H1 (cell line): Measurements from ENCODE around the gene STK11IP. TPM values are rescaled to one million over a fixed set of nuclear protein-coding genes. Genes with fewer than 3 reads are reported as not detected.
A peak's percentile ranks its signal among the peaks of the same experiment; 100 is the strongest.

ENCODE experiments used
- CTCF ChIA-PET: fragments of 300-600 bp; sonication (Branson Sonifier 250); formaldehyde crosslinking; loops from one replicate; lab custom pipeline; 2021; ENCODE audit not compliant: partially characterized antibody; lab: Charles Lee
- POLR2A ChIA-PET: fragments of 300-600 bp; sonication (Branson Sonifier 250); formaldehyde crosslinking; loops from one replicate; lab custom pipeline; 2021; ENCODE audit warnings: inconsistent platforms; ENCODE audit not compliant: partially characterized antibody; lab: Charles Lee
- DNase-seq, 2 experiments: peaks; one replicate each; pipeline versions ENCODE4 v3.0.0 to v3.0.0-alpha.2; 2010 to 2022; ENCODE audit warnings: low spot score in 2 of 2, low read depth in 1 of 2, mixed read lengths in 1 of 2
- FAIRE-seq: peaks from 2 replicates; lab custom pipeline; 2011; peaks lifted over from hg19 to GRCh38; lab: Jason Lieb, UNC
- H2AFZ ChIP-seq: 2 replicates; pipeline ENCODE4 v1.8.1; 2012; ENCODE audit warnings: low read length, inconsistent platforms
- H2AK5ac ChIP-seq: 2 replicates; pipeline ENCODE4 v1.6.1; 2013; ENCODE audit warnings: low read depth, low read length
- H2BK120ac ChIP-seq: replicated peaks from 2 replicates; pipeline ENCODE3; 2013; ENCODE audit warnings: low read depth, low read length, inconsistent platforms
- H2BK12ac ChIP-seq: 2 replicates; pipeline ENCODE4 v1.6.1; 2013; ENCODE audit warnings: low read depth, low read length
- H2BK15ac ChIP-seq: 2 replicates; pipeline ENCODE4 v1.6.1; 2013; ENCODE audit warnings: low read length
- H2BK20ac ChIP-seq: 2 replicates; pipeline ENCODE4 v1.6.1; 2013; ENCODE audit warnings: low read length
- H2BK5ac ChIP-seq: 2 replicates; pipeline ENCODE4 v1.6.1; 2013; ENCODE audit warnings: low read depth, low read length
- H3K14ac ChIP-seq: 2 replicates; pipeline ENCODE4 v1.6.1; 2013; ENCODE audit warnings: inconsistent platforms; ENCODE audit not compliant: insufficient read length
- H3K18ac ChIP-seq: 2 replicates; pipeline ENCODE4 v1.6.1; 2013; ENCODE audit warnings: low read length; ENCODE audit errors: extremely low read depth
- H3K23ac ChIP-seq: 2 replicates; pipeline ENCODE4 v1.6.1; 2013; ENCODE audit warnings: inconsistent platforms; ENCODE audit not compliant: insufficient read length
- H3K23me2 ChIP-seq: 2 replicates; pipeline ENCODE4 v1.6.1; 2013; ENCODE audit warnings: low read depth, low read length
- H3K27ac ChIP-seq: 2 replicates; pipeline ENCODE4 v1.6.1; 2011; ENCODE audit warnings: low read depth, low read length, inconsistent platforms
- H3K27me3 ChIP-seq, 4 experiments: replicated peaks in 1 of 4; 1 replicate in 1 of 4; 2 replicates in 3 of 4; pipeline versions ENCODE4 v1.6.1 to v1.8.1; 2011 to 2013; ENCODE audit warnings: low read length in 3 of 4, mild to moderate bottlenecking in 3 of 4, inconsistent platforms in 2 of 4, mixed read lengths in 2 of 4, moderate library complexity in 1 of 4; ENCODE audit not compliant: control insufficient read depth in 3 of 4, insufficient read depth in 3 of 4; ENCODE audit errors: extremely low read depth in 1 of 4
- H3K36me3 ChIP-seq, 4 experiments: 2 replicates each; pipeline versions ENCODE4 v1.6.1 to v1.8.1; 2011 to 2013; ENCODE audit warnings: mild to moderate bottlenecking in 4 of 4, low read length in 3 of 4, moderate library complexity in 2 of 4, control low read depth in 1 of 4, inconsistent platforms in 1 of 4; ENCODE audit not compliant: insufficient read depth in 4 of 4, control insufficient read depth in 2 of 4
- H3K4ac ChIP-seq: replicated peaks from 2 replicates; pipeline ENCODE3; 2013; ENCODE audit warnings: low read length, low read depth, mixed read lengths, inconsistent platforms; ENCODE audit not compliant: insufficient read length
- H3K4me1 ChIP-seq, 4 experiments: replicated peaks in 1 of 4; 1 replicate in 1 of 4; 2 replicates in 3 of 4; pipeline versions ENCODE4 v1.6.1 to v1.8.1; 2011 to 2013; ENCODE audit warnings: low read length in 3 of 4, inconsistent platforms in 2 of 4, mixed read lengths in 1 of 4; ENCODE audit not compliant: insufficient read depth in 4 of 4, control insufficient read depth in 3 of 4
- H3K4me2 ChIP-seq, 2 experiments: 2 replicates each; pipeline versions ENCODE4 v1.6.1 to v1.8.1; 2011 to 2013; ENCODE audit warnings: low read depth in 2 of 2, low read length in 2 of 2, control low read depth in 1 of 2, inconsistent platforms in 1 of 2, mild to moderate bottlenecking in 1 of 2; ENCODE audit not compliant: insufficient read depth in 1 of 2
- H3K4me3 ChIP-seq, 4 experiments: fragments of 200-600, 300-600 bp in 1 of 4; sonication (generic), shearing (Covaris generic), sonication (Bioruptor Twin) in 1 of 4; 2 replicates each; pipeline versions ENCODE4 v1.5.1 to v1.8.1; 2011 to 2016; ENCODE audit warnings: low read length in 4 of 4, low read depth in 3 of 4, control low read depth in 2 of 4, inconsistent platforms in 2 of 4, mild to moderate bottlenecking in 2 of 4, mixed read lengths in 1 of 4, moderate library complexity in 1 of 4; ENCODE audit not compliant: insufficient read depth in 2 of 4; ENCODE audit errors: extremely low read depth in 1 of 4
- H3K56ac ChIP-seq: replicated peaks from 2 replicates; pipeline ENCODE3; 2013; ENCODE audit warnings: low read depth, mild to moderate bottlenecking, mixed read lengths, low read length, inconsistent platforms; ENCODE audit not compliant: insufficient read length
- H3K79me1 ChIP-seq: 2 replicates; pipeline ENCODE4 v1.6.1; 2013; ENCODE audit warnings: low read depth, low read length, control low read depth
- H3K79me2 ChIP-seq, 2 experiments: 2 replicates each; pipeline versions ENCODE4 v1.6.1 to v1.8.1; 2012 to 2013; ENCODE audit warnings: low read length in 2 of 2, mild to moderate bottlenecking in 2 of 2, inconsistent platforms in 1 of 2; ENCODE audit not compliant: insufficient read depth in 2 of 2, control insufficient read depth in 1 of 2
- H3K9ac ChIP-seq, 4 experiments: replicated peaks in 1 of 4; 1 replicate in 1 of 4; 2 replicates in 3 of 4; pipeline versions ENCODE4 v1.6.1 to v1.8.1; 2011 to 2013; ENCODE audit warnings: low read depth in 3 of 4, low read length in 3 of 4, control low read depth in 2 of 4, mild to moderate bottlenecking in 2 of 4, moderate library complexity in 2 of 4, inconsistent platforms in 1 of 4; ENCODE audit errors: extremely low read depth in 1 of 4
- H3K9me3 ChIP-seq, 2 experiments: 2 replicates each; pipeline versions ENCODE4 v1.6.1 to v1.8.1; 2012 to 2013; ENCODE audit warnings: mild to moderate bottlenecking in 2 of 2, moderate library complexity in 2 of 2, control low read depth in 1 of 2, inconsistent platforms in 1 of 2, low read depth in 1 of 2, low read length in 1 of 2, mixed read lengths in 1 of 2; ENCODE audit not compliant: insufficient read depth in 2 of 2
- H4K20me1 ChIP-seq, 2 experiments: replicated peaks in 1 of 2; 2 replicates each; pipeline versions ENCODE3 to v1.8.1; 2011 to 2013; ENCODE audit warnings: inconsistent platforms in 2 of 2, low read length in 2 of 2, mild to moderate bottlenecking in 1 of 2; ENCODE audit not compliant: insufficient read depth in 2 of 2, control insufficient read depth in 1 of 2
- H4K5ac ChIP-seq: 2 replicates; pipeline ENCODE4 v1.6.1; 2013; ENCODE audit warnings: low read length, low read depth, mixed read lengths, inconsistent platforms; ENCODE audit not compliant: insufficient read length
- H4K8ac ChIP-seq: 2 replicates; pipeline ENCODE4 v1.8.0; 2013; ENCODE audit warnings: mild to moderate bottlenecking, moderate library complexity, low read length, inconsistent platforms; ENCODE audit not compliant: insufficient read depth; ENCODE audit errors: extremely low read depth
- H4K91ac ChIP-seq: replicated peaks from 2 replicates; pipeline ENCODE3; 2013; ENCODE audit warnings: low read length, mixed read lengths, inconsistent platforms; ENCODE audit not compliant: insufficient read length
- ATF2 ChIP-seq: IDR thresholded peaks from 2 replicates; pipeline ENCODE4 v1.6.1; 2012; ENCODE audit warnings: low read length, inconsistent platforms
- HDAC2 ChIP-seq, 2 experiments: fragments of 300-600 bp in 1 of 2; sonication (generic) in 1 of 2; IDR thresholded peaks; 2 replicates each; pipeline ENCODE4 v1.6.1; 2011 to 2012; ENCODE audit warnings: low read depth in 2 of 2, low read length in 2 of 2, mild to moderate bottlenecking in 2 of 2, moderate library complexity in 2 of 2, borderline replicate concordance in 1 of 2, inconsistent platforms in 1 of 2
- RAD21 ChIP-seq, 2 experiments: IDR thresholded peaks in 1 of 2; conservative IDR thresholded peaks in 1 of 2; 2 replicates each; pipeline ENCODE4 v1.6.1; 2011; ENCODE audit warnings: low read depth in 2 of 2, low read length in 2 of 2, improper control_type of control experiment in 1 of 2, inconsistent platforms in 1 of 2, mild to moderate bottlenecking in 1 of 2, moderate library complexity in 1 of 2
- SRF ChIP-seq: IDR thresholded peaks from 2 replicates; pipeline ENCODE4 v1.6.1; 2011; ENCODE audit warnings: mild to moderate bottlenecking, low read depth, low read length, moderate library complexity
- SUZ12 ChIP-seq: fragments of 200-600 bp; sonication (generic); IDR thresholded peaks from 2 replicates; pipeline ENCODE4 v1.6.1; 2012; ENCODE audit warnings: mild to moderate bottlenecking, inconsistent platforms, low read length, moderate library complexity, mixed read lengths
- YY1 ChIP-seq: IDR thresholded peaks from 2 replicates; pipeline ENCODE4 v1.6.1; 2011; ENCODE audit warnings: low read depth, mild to moderate bottlenecking, low read length
- WGBS, 2 experiments: shearing (Covaris generic) in 1 of 2; methylation state at CpG; one replicate each; pipeline versions ENCODE4 v1.1.6 to v1.1.7; 2013 to 2015; ENCODE audit warnings: low lambda C conversion rate in 2 of 2, mixed read lengths in 2 of 2, inconsistent platforms in 1 of 2, low coverage in 1 of 2, missing lambda C conversion rate in 1 of 2; ENCODE audit not compliant: insufficient replicate concordance in 2 of 2, insufficient coverage in 1 of 2, insufficient read length in 1 of 2; ENCODE audit errors: extremely low coverage in 1 of 2, missing lambda C conversion rate in 1 of 2; 5-methylcytosine and 5-hydroxymethylcytosine counted together
- polyA plus RNA-seq, 7 experiments: library from polyadenylated mRNA; depleted of rRNA in 3 of 7; stranded (reverse) in 5 of 7; unstranded in 2 of 7; fragments of >200 nt in 5 of 7; fragments of 200-250 nt in 2 of 7; gene quantifications; 1 replicate in 5 of 7; 2 replicates in 1 of 7; 4 replicates in 1 of 7; pipeline versions ENCODE4 v1.2.1 to v1.2.3, GENCODE V29; 2011 to 2013; ENCODE audit warnings: missing spikeins in 2 of 7, mixed read lengths in 2 of 7
- total RNA-seq: library from RNA; stranded (reverse); fragmentation: NEBNext Ultra II Directional; extraction: Animal tissue kit (Norgen Biotek cat#: 25700); gene quantifications from 2 replicates; pipeline ENCODE4 v1.2.1, GENCODE V29; 2021
- TF ChIP-seq, protein P1 (sequence below), 3 experiments: IDR thresholded peaks; 1 replicate in 2 of 3; 2 replicates in 1 of 3; pipeline versions ENCODE4 v1.5.1 to v1.6.1; 2011; ENCODE audit warnings: low read length in 3 of 3, mild to moderate bottlenecking in 3 of 3, inconsistent platforms in 2 of 3, low read depth in 1 of 3, moderate library complexity in 1 of 3; ENCODE audit not compliant: insufficient read depth in 1 of 3; ENCODE audit errors: control extremely low read depth in 1 of 3
- TF ChIP-seq, protein P2 (sequence below): IDR thresholded peaks from 2 replicates; pipeline ENCODE4 v1.6.1; 2012; ENCODE audit warnings: inconsistent platforms

STK11IP gene
- total and polyA plus RNA-seq, 2 of the 8 experiments (the other 6 are each of a cell fraction or from before 2014, with no cell fraction given), result 18.5 to 29.6 TPM

DNA sequence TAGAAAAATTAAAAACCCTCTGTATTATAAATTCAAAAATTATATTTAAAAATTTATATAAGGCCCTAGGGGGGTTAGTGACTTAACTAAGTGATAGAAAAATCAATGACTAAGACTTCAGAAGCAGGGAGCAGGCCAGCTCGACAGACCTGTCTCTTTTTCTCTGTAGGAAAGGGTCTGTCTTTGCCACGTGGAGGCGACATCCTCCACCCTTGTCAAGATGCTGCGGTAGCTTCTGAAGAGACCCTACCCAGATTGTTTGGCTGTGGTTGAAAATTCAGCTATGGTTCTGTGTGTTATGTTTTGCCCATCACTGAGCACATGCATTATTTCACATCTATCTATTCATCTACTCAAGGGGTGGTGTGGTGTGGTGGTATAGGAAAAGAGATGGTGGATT, 21.6 kb downstream of the STK11IP start:
- no peak overlapping the region for H4K91ac ChIP-seq
- H3K9me3 ChIP-seq, result no peaks in the 10 kb centered on the region
- no peak overlapping the region for H2BK20ac ChIP-seq
- no peak overlapping the region for H4K8ac ChIP-seq
- no peak overlapping the region for H4K5ac ChIP-seq
- ChIA-PET POLR2A (interaction anchor here (1.1 to 1.6 kb wide), 2 partner anchors 21 to 66 kb away, joined by 3 to 5 read pairs; partner anchors contain the start of gene STK11IP), CTCF (interaction anchor here (0.6 to 18.7 kb wide), 26 partner anchors 8 to 459 kb away, joined by 3 to 356 read pairs (median 4); partner anchors contain the start of genes ASIC4, CHPF, NHEJ1 and SLC4A3)
- H3K14ac ChIP-seq, result no peak overlapping the region
- peak; percentile 48 for FAIRE-seq
- no peak overlapping the region for H2BK5ac ChIP-seq
- no peak overlapping the region for H3K56ac ChIP-seq
- DNase-seq, result no peak
- no peak overlapping the region for H3K18ac ChIP-seq
- H3K23ac ChIP-seq, result no peak overlapping the region
- H3K79me1 ChIP-seq, result no peaks in the 10 kb centered on the region
- H3K27me3 ChIP-seq, result no peaks in the 10 kb centered on the region
- no peak overlapping the region for H2BK12ac ChIP-seq
- no peak overlapping the region for H2BK15ac ChIP-seq
- H4K20me1 ChIP-seq, result no peaks in the 10 kb centered on the region
- no peak overlapping the region for H3K9ac ChIP-seq
- no peak overlapping the region for H3K27ac ChIP-seq
- H3K36me3 ChIP-seq, result peaks cover 0 to 4% (median 0%) of the 10 kb centered on the region in 4 experiments; a peak in 3 of 8 replicates
- no peak overlapping the region for H3K4me3 ChIP-seq
- H3K79me2 ChIP-seq, result no peaks in the 10 kb centered on the region
- H2BK120ac ChIP-seq, result no peak overlapping the region
- WGBS, 2 experiments, result 54% methylated on average over 4 of the region's 4 CpGs; no CpG with 5 or more reads in 1 of the 2 experiments
- no peaks in the 10 kb centered on the region for H3K4me1 ChIP-seq
- H3K23me2 ChIP-seq, result no peaks in the 10 kb centered on the region
- H3K4me2 ChIP-seq, result no peak overlapping the region
- no peak overlapping the region for H3K4ac ChIP-seq
- H2AFZ ChIP-seq, result no peak overlapping the region
- no peak overlapping the region for H2AK5ac ChIP-seq
- TF ChIP-seq RAD21 (IDR thresholded peaks at IDR 0.05 in 1 of 2, conservative IDR thresholded peaks at IDR 0.05 in 1 of 2; ENCODE audit: low read depth in 2 of 2, low read length in 2 of 2), result peak; percentile 75 to 84
- TF ChIP-seq, protein P1, sequence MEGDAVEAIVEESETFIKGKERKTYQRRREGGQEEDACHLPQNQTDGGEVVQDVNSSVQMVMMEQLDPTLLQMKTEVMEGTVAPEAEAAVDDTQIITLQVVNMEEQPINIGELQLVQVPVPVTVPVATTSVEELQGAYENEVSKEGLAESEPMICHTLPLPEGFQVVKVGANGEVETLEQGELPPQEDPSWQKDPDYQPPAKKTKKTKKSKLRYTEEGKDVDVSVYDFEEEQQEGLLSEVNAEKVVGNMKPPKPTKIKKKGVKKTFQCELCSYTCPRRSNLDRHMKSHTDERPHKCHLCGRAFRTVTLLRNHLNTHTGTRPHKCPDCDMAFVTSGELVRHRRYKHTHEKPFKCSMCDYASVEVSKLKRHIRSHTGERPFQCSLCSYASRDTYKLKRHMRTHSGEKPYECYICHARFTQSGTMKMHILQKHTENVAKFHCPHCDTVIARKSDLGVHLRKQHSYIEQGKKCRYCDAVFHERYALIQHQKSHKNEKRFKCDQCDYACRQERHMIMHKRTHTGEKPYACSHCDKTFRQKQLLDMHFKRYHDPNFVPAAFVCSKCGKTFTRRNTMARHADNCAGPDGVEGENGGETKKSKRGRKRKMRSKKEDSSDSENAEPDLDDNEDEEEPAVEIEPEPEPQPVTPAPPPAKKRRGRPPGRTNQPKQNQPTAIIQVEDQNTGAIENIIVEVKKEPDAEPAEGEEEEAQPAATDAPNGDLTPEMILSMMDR (IDR thresholded peaks at IDR 0.05; ENCODE audit: control extremely low read depth in 1 of 3, insufficient read depth in 1 of 3, low read depth in 1 of 3, low read length in 3 of 3), result peak; percentile 58 to 80 (median 63)
- no peak for TF ChIP-seq SUZ12
- no peak for TF ChIP-seq YY1
- TF ChIP-seq, protein P2, sequence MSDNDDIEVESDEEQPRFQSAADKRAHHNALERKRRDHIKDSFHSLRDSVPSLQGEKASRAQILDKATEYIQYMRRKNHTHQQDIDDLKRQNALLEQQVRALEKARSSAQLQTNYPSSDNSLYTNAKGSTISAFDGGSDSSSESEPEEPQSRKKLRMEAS, result no peak
- TF ChIP-seq HDAC2 (IDR thresholded peaks at IDR 0.05; ENCODE audit: borderline replicate concordance in 1 of 2, low read depth in 2 of 2, low read length in 2 of 2), result no peak
- no peak for TF ChIP-seq ATF2
- no peak for TF ChIP-seq SRF
